Measurements from ENCODE around the gene SLC5A1. TPM values are rescaled to one million over a fixed set of nuclear protein-coding genes. Genes with fewer than 3 reads are reported as not detected.

SLC5A1 gene
- total and polyA plus RNA-seq, 2 experiments from 2014 or later, result 0.03 TPM; not detected in 1

DNA sequence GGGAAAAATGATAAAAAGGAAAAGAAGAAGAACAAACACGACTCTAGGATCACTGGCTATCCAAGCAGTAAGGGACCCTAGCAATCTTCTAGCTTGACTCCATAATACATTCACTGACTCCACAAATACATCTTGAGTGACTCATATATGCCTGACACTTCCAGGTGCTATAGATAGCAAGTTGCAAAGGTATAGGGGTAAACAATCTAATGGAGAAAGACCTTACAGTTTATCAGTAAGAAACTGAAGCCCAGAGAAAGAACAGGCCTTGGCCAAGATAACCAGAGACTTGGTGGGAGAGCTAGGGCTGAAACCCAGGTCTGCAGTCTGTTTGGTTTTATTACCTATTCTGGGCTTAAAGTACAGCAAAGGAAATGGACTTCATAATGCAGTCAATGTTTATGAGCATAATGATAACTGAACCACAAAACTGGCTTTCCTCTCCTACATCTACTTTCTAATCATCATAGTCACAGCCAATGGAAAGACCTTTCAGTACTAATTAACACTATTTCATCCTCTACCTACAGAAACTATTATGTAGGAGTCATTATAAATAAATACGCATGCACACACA lies 19.7 kb upstream of the SLC5A1 start:
- no peak overlapping the region for H2AFZ ChIP-seq
- ATAC-seq, result no peak
- H3K4me3 Mint-ChIP-seq, result no peak overlapping the region

DNA sequence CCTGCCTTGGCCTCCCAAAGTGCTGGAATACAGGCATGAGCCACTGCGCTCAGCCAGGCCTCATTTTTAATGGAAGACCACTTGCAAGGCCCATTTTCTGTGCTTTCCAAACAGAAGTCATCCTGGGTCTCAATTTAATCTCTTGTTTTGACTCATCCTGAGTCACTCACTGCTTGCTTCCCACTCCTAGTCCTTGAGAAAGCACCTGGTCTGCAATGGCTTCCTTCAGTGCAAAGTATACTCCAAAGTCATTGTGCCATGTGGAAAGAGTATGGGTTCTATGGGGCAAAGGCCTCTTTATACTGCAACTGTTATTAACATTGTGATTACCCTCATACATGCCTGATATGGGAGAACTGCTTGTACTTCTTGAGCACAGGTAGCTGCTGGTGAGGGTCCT lies 18.3 kb upstream of the SLC5A1 start:
- H3K4me1 Mint-ChIP-seq, result peaks cover 13% of the 10 kb centered on the region
- Histone ChIP-seq H3K9me2 (ENCODE audit: insufficient read depth) (no peaks in the 10 kb centered on the region), H3K4me3 (no peak overlapping the region), H3K79me2 (replicated peaks; ENCODE audit: insufficient read depth) (no peaks in the 10 kb centered on the region), H3K27me3 (ENCODE audit: insufficient read depth) (no peaks in the 10 kb centered on the region), H4K20me1 (replicated peaks; ENCODE audit: insufficient read depth) (no peaks in the 10 kb centered on the region), H2AFZ (no peak overlapping the region), H3K4me1 (ENCODE audit: insufficient read depth) (0 out of 2 replicates have a peak, but pooled peaks cover 12% of the 10 kb centered on the region), H3F3A (replicated peaks; ENCODE audit: low read depth) (no peaks in the 10 kb centered on the region), H3K27ac (ENCODE audit: low read depth) (no peak overlapping the region), H3K36me3 (ENCODE audit: insufficient read depth) (no peaks in the 10 kb centered on the region), H3K4me2 (no peak overlapping the region)
- no peaks in the 10 kb centered on the region for H3K36me3 Mint-ChIP-seq (ENCODE audit: low read depth)
- TF ChIP-seq NANOG (IDR thresholded peaks at IDR 0.05; ENCODE audit: borderline replicate concordance) (no peak), EZH2phosphoT487 (IDR thresholded peaks at IDR 0.05; ENCODE audit: unreplicated experiment) (no peak), JUNB (IDR thresholded peaks at IDR 0.05; ENCODE audit: unreplicated experiment) (no peak), POLR2AphosphoS5 (IDR thresholded peaks at IDR 0.05; ENCODE audit: low read depth) (no peak), CREB1 (CRISPR knock-in tag; IDR thresholded peaks at IDR 0.05; ENCODE audit: low read depth) (no peak), ZNF331 (CRISPR knock-in tag; IDR thresholded peaks at IDR 0.05; ENCODE audit: low read depth) (no peak)
- TF ChIP-seq, protein P1, sequence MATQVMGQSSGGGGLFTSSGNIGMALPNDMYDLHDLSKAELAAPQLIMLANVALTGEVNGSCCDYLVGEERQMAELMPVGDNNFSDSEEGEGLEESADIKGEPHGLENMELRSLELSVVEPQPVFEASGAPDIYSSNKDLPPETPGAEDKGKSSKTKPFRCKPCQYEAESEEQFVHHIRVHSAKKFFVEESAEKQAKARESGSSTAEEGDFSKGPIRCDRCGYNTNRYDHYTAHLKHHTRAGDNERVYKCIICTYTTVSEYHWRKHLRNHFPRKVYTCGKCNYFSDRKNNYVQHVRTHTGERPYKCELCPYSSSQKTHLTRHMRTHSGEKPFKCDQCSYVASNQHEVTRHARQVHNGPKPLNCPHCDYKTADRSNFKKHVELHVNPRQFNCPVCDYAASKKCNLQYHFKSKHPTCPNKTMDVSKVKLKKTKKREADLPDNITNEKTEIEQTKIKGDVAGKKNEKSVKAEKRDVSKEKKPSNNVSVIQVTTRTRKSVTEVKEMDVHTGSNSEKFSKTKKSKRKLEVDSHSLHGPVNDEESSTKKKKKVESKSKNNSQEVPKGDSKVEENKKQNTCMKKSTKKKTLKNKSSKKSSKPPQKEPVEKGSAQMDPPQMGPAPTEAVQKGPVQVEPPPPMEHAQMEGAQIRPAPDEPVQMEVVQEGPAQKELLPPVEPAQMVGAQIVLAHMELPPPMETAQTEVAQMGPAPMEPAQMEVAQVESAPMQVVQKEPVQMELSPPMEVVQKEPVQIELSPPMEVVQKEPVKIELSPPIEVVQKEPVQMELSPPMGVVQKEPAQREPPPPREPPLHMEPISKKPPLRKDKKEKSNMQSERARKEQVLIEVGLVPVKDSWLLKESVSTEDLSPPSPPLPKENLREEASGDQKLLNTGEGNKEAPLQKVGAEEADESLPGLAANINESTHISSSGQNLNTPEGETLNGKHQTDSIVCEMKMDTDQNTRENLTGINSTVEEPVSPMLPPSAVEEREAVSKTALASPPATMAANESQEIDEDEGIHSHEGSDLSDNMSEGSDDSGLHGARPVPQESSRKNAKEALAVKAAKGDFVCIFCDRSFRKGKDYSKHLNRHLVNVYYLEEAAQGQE (IDR thresholded peaks at IDR 0.05; ENCODE audit: unreplicated experiment), result no peak
- no peaks in the 10 kb centered on the region for H3K9me3 Mint-ChIP-seq
- H3K27me3 Mint-ChIP-seq (ENCODE audit: insufficient read depth, low read depth, poor library complexity), result no peaks in the 10 kb centered on the region
- no peak overlapping the region for H3K4me3 Mint-ChIP-seq
- H3K27ac Mint-ChIP-seq, result no peak overlapping the region
- ATAC-seq (no peak), DNase-seq (ENCODE audit: low spot score) (no peak)

More for the DNA sequence above, 19.7 kb upstream of the SLC5A1 start:
- H3K79me2 ChIP-seq (replicated peaks; ENCODE audit: insufficient read depth), result no peaks in the 10 kb centered on the region
- no peaks in the 10 kb centered on the region for H3F3A ChIP-seq (replicated peaks; ENCODE audit: low read depth)
- no peak overlapping the region for H3K4me2 ChIP-seq
- Mint-ChIP-seq H3K27ac (no peak overlapping the region), H3K9me3 (no peaks in the 10 kb centered on the region), H3K27me3 (ENCODE audit: insufficient read depth, low read depth, poor library complexity) (no peaks in the 10 kb centered on the region), H3K36me3 (ENCODE audit: low read depth) (no peaks in the 10 kb centered on the region), H3K4me1 (peaks cover 13% of the 10 kb centered on the region)
- no peak overlapping the region for H3K4me3 ChIP-seq
- DNase-seq (ENCODE audit: low spot score), result no peak
- H3K27ac ChIP-seq (ENCODE audit: low read depth), result no peak overlapping the region
- TF ChIP-seq EZH2 (IDR thresholded peaks at IDR 0.05; ENCODE audit: low read depth, unreplicated experiment) (no peak), STAT1 (IDR thresholded peaks at IDR 0.05; ENCODE audit: unreplicated experiment) (no peak), ZNF331 (CRISPR knock-in tag; IDR thresholded peaks at IDR 0.05; ENCODE audit: low read depth) (no peak), CREB1 (CRISPR knock-in tag; IDR thresholded peaks at IDR 0.05; ENCODE audit: low read depth) (no peak), ZNF114 (CRISPR knock-in tag; IDR thresholded peaks at IDR 0.05) (no peak), JUNB (IDR thresholded peaks at IDR 0.05; ENCODE audit: unreplicated experiment) (no peak), POLR2AphosphoS5 (IDR thresholded peaks at IDR 0.05; ENCODE audit: low read depth) (no peak)
- TF ChIP-seq, protein P2, sequence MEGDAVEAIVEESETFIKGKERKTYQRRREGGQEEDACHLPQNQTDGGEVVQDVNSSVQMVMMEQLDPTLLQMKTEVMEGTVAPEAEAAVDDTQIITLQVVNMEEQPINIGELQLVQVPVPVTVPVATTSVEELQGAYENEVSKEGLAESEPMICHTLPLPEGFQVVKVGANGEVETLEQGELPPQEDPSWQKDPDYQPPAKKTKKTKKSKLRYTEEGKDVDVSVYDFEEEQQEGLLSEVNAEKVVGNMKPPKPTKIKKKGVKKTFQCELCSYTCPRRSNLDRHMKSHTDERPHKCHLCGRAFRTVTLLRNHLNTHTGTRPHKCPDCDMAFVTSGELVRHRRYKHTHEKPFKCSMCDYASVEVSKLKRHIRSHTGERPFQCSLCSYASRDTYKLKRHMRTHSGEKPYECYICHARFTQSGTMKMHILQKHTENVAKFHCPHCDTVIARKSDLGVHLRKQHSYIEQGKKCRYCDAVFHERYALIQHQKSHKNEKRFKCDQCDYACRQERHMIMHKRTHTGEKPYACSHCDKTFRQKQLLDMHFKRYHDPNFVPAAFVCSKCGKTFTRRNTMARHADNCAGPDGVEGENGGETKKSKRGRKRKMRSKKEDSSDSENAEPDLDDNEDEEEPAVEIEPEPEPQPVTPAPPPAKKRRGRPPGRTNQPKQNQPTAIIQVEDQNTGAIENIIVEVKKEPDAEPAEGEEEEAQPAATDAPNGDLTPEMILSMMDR (conservative IDR thresholded peaks at IDR 0.05; ENCODE audit: low read depth in 2 of 2), result no peak
- no peaks in the 10 kb centered on the region for H3K27me3 ChIP-seq (ENCODE audit: insufficient read depth)
- no peaks in the 10 kb centered on the region for H4K20me1 ChIP-seq (replicated peaks; ENCODE audit: insufficient read depth)
- H3K9me2 ChIP-seq (ENCODE audit: insufficient read depth), result no peaks in the 10 kb centered on the region
- H3K36me3 ChIP-seq (ENCODE audit: insufficient read depth), result no peaks in the 10 kb centered on the region
- H3K4me1 ChIP-seq (ENCODE audit: insufficient read depth), result 0 out of 2 replicates have a peak, but pooled peaks cover 12% of the 10 kb centered on the region

Measured in GM23338 (cell line).